ENCODE data around the gene CCDC63.
A peak's percentile ranks its signal among the peaks of the same experiment; 100 is the strongest.
"Not testable (repeated sequence)": the region's sequence is repeated elsewhere in the genome, so short reads cannot be mapped to it uniquely, and the experiment has no call there.

The CCDC63 gene

GRCh38 chr12:110923192-110923591 is 76.4 kb downstream of the CCDC63 start:
- no peak for DNase-seq (ENCODE audit: low spot score)

GRCh38 chr12:110923692-110924334 is 77.0 kb downstream of the CCDC63 start:
- DNase-seq (ENCODE audit: low spot score): no peak

GRCh38 chr12:110927546-110927945 is 80.8 kb downstream of the CCDC63 start:
- no peak for DNase-seq (ENCODE audit: low spot score)

GRCh38 chr12:110928700-110929099 is 81.9 kb downstream of the CCDC63 start:
- no peak for DNase-seq (ENCODE audit: low spot score)

GRCh38 chr12:110929818-110930217 is 83.0 kb downstream of the CCDC63 start:
- DNase-seq (ENCODE audit: low spot score): no peak

GRCh38 chr12:110930348-110931314 is 83.8 kb downstream of the CCDC63 start:
- DNase-seq (ENCODE audit: low spot score): no peak

GRCh38 chr12:110931315-110931728 is 84.5 kb downstream of the CCDC63 start:
- no peak for DNase-seq (ENCODE audit: low spot score)

- DNase-seq (ENCODE audit: low spot score): no peak
Observed at GRCh38 chr12:110932046-110932445, 85.3 kb downstream of the CCDC63 start.

- no peak for DNase-seq (ENCODE audit: low spot score)
Observed at GRCh38 chr12:110933326-110933974, 86.7 kb downstream of the CCDC63 start.

- DNase-seq (ENCODE audit: low spot score): peak; percentile 92
Observed at GRCh38 chr12:110934093-110934852, 87.5 kb downstream of the CCDC63 start.

- no peak for DNase-seq (ENCODE audit: low spot score)
Observed at GRCh38 chr12:110935588-110935987, 88.8 kb downstream of the CCDC63 start.

- no peak for DNase-seq (ENCODE audit: low spot score)
Observed at GRCh38 chr12:110936367-110937103, 89.7 kb downstream of the CCDC63 start.

- DNase-seq (ENCODE audit: low spot score): peak; percentile 52
Observed at GRCh38 chr12:110937104-110937641, 90.4 kb downstream of the CCDC63 start.

GRCh38 chr12:110940296-110940695 is 93.5 kb downstream of the CCDC63 start:
- no peak for DNase-seq (ENCODE audit: low spot score)

- no peak for DNase-seq (ENCODE audit: low spot score)
Observed at GRCh38 chr12:110940933-110941332, 94.1 kb downstream of the CCDC63 start.

GRCh38 chr12:110941391-110941790 is 94.6 kb downstream of the CCDC63 start:
- no peak for DNase-seq (ENCODE audit: low spot score)

- DNase-seq (ENCODE audit: low spot score): no peak
Observed at GRCh38 chr12:110943373-110943772, 96.6 kb downstream of the CCDC63 start.

GRCh38 chr12:110948041-110948440 is 101.3 kb downstream of the CCDC63 start:
- no peak for DNase-seq (ENCODE audit: low spot score)

- DNase-seq (ENCODE audit: low spot score): not testable (repeated sequence)
Observed at GRCh38 chr12:110950466-110950865, 103.7 kb downstream of the CCDC63 start.

GRCh38 chr12:110950867-110951266 is 104.1 kb downstream of the CCDC63 start:
- not testable (repeated sequence) for DNase-seq (ENCODE audit: low spot score)
